GM12878 (cell line): ENCODE data around the gene RNPEP. TPM values are rescaled to one million over a fixed set of nuclear protein-coding genes. Genes with fewer than 3 reads are reported as not detected.

Experiments
- BACH1 ChIP-seq: fragments of 450-650 bp; IDR thresholded peaks from 2 replicates; pipeline ENCODE4 v1.6.1; 2017; ENCODE audit warnings: mild to moderate bottlenecking, borderline replicate concordance
- CHD1 ChIP-seq: IDR thresholded peaks from 2 replicates; pipeline ENCODE4 v1.6.1; 2012; ENCODE audit warnings: low read depth, low read length, improper control_type of control experiment
- CHD2 ChIP-seq: IDR thresholded peaks from 2 replicates; pipeline ENCODE4 v1.6.1; 2011; ENCODE audit warnings: low read depth, low read length, improper control_type of control experiment, borderline replicate concordance
- CTCF ChIP-seq, 3 experiments: IDR thresholded peaks in 2 of 3; conservative IDR thresholded peaks in 1 of 3; 2 replicates each; pipeline ENCODE4 v1.5.1; 2011; ENCODE audit warnings: low read depth in 3 of 3, low read length in 3 of 3, mild to moderate bottlenecking in 3 of 3, control low read depth in 2 of 3, moderate library complexity in 2 of 3, inconsistent platforms in 1 of 3, mixed read lengths in 1 of 3; ENCODE audit not compliant: control insufficient read depth in 2 of 3, insufficient read depth in 1 of 3; ENCODE audit errors: extremely low read depth in 1 of 3
- DPF2 ChIP-seq: fragments of 450-650 bp; IDR thresholded peaks from 2 replicates; pipeline ENCODE4 v1.6.1; 2017; ENCODE audit warnings: mild to moderate bottlenecking
- FOXK2 ChIP-seq: fragments of 450-650 bp; IDR thresholded peaks from 2 replicates; pipeline ENCODE4 v1.6.1; 2017; ENCODE audit warnings: mild to moderate bottlenecking, moderate library complexity
- GABPA ChIP-seq: IDR thresholded peaks from 2 replicates; pipeline ENCODE4 v1.6.1; 2014; ENCODE audit warnings: antibody characterized with exemption, low read depth, mild to moderate bottlenecking, inconsistent platforms
- GATAD2B ChIP-seq: fragments of 450-650 bp; conservative IDR thresholded peaks from 2 replicates; pipeline ENCODE4 v1.6.1; 2017; ENCODE audit warnings: low read depth, mild to moderate bottlenecking, moderate library complexity
- IKZF1 ChIP-seq: fragments of 450-650 bp; conservative IDR thresholded peaks from 2 replicates; pipeline ENCODE4 v1.6.1; 2017; ENCODE audit warnings: antibody characterized with exemption, mild to moderate bottlenecking
- IRF3 ChIP-seq: fragments of 450-650 bp; IDR thresholded peaks from 2 replicates; pipeline ENCODE4 v1.6.1; 2014; ENCODE audit warnings: mild to moderate bottlenecking
- IRF4 ChIP-seq: IDR thresholded peaks from 2 replicates; pipeline ENCODE4 v1.6.1; 2011; ENCODE audit warnings: low read depth, low read length
- IRF5 ChIP-seq: fragments of 450-650 bp; IDR thresholded peaks from 2 replicates; pipeline ENCODE4 v1.6.1; 2017; ENCODE audit warnings: borderline replicate concordance
- LARP7 ChIP-seq: fragments of 450-650 bp; IDR thresholded peaks from 2 replicates; pipeline ENCODE4 v1.6.1; 2017; ENCODE audit warnings: mild to moderate bottlenecking
- MAX ChIP-seq: IDR thresholded peaks from 2 replicates; pipeline ENCODE4 v1.6.1; 2012; ENCODE audit warnings: low read depth, low read length, improper control_type of control experiment
- MEF2A ChIP-seq: IDR thresholded peaks from 2 replicates; pipeline ENCODE4 v1.6.1; 2011; ENCODE audit warnings: low read depth, mild to moderate bottlenecking, low read length, moderate library complexity; ENCODE audit not compliant: insufficient read depth
- MTA3 ChIP-seq: IDR thresholded peaks from 2 replicates; pipeline ENCODE4 v1.6.1; 2012; ENCODE audit warnings: low read length, inconsistent platforms, borderline replicate concordance
- MXI1 ChIP-seq: fragments of 150-350 bp; IDR thresholded peaks from 2 replicates; pipeline ENCODE4 v1.6.1; 2011; ENCODE audit warnings: low read depth, mild to moderate bottlenecking, inconsistent platforms, low read length, improper control_type of control experiment
- NFYB ChIP-seq: IDR thresholded peaks from 2 replicates; pipeline ENCODE4 v1.6.1; 2011; ENCODE audit warnings: low read depth, mild to moderate bottlenecking, low read length, improper control_type of control experiment, moderate library complexity; ENCODE audit not compliant: insufficient read depth
- POU2F2 ChIP-seq: IDR thresholded peaks from 3 replicates; pipeline ENCODE4 v1.6.1; 2011; ENCODE audit warnings: low read depth, mild to moderate bottlenecking, low read length, borderline replicate concordance
- RAD51 ChIP-seq: fragments of 450-650 bp; IDR thresholded peaks from 2 replicates; pipeline ENCODE4 v1.6.1; 2016; ENCODE audit warnings: moderate library complexity, mild to moderate bottlenecking, inconsistent platforms
- RB1 ChIP-seq: fragments of 450-650 bp; formaldehyde crosslinking; IDR thresholded peaks from 2 replicates; pipeline ENCODE4 v1.6.1; 2017; ENCODE audit warnings: mild to moderate bottlenecking, borderline replicate concordance
- RFX5 ChIP-seq: IDR thresholded peaks from 2 replicates; pipeline ENCODE4 v1.6.1; 2011; ENCODE audit warnings: low read depth, low read length, improper control_type of control experiment
- SMAD1 ChIP-seq: fragments of 450-650 bp; IDR thresholded peaks from 2 replicates; pipeline ENCODE4 v1.6.1; 2018; ENCODE audit warnings: mild to moderate bottlenecking, low read depth; ENCODE audit not compliant: partially characterized antibody
- STAT3 ChIP-seq: IDR thresholded peaks from 2 replicates; pipeline ENCODE4 v1.6.1; 2011; ENCODE audit warnings: low read depth, low read length, improper control_type of control experiment
- ZBED1 ChIP-seq: IDR thresholded peaks from 2 replicates; pipeline ENCODE4 v1.6.1; 2016; ENCODE audit warnings: borderline replicate concordance
- ZNF207 ChIP-seq: fragments of 450-650 bp; IDR thresholded peaks from 2 replicates; pipeline ENCODE4 v1.6.1; 2014; ENCODE audit warnings: antibody characterized with exemption, mild to moderate bottlenecking, borderline replicate concordance
- polyA plus RNA-seq, 11 experiments: library from polyadenylated mRNA; depleted of rRNA in 4 of 11; unstranded in 6 of 11; stranded (reverse) in 5 of 11; fragments of >200 nt; fragmentation: Nextera tagmentation in 4 of 11; fragmentation: Illumina TruSeq in 1 of 11; extraction: Ambion mirVana in 4 of 11; extraction: Trizol in 1 of 11; gene quantifications; 1 replicate in 1 of 11; 2 replicates in 10 of 11; pipeline versions ENCODE4 v1.2.1 to v1.2.3, GENCODE V29; 2011 to 2016; ENCODE audit warnings: inconsistent platforms in 2 of 11, missing spikeins in 2 of 11, low read depth in 1 of 11
- total RNA-seq, 4 experiments: library from RNA; depleted of rRNA in 3 of 4; stranded (reverse); fragments of >200 nt in 3 of 4; fragmentation: Illumina TruSeq in 1 of 4; extraction: Trizol in 1 of 4; gene quantifications; 2 replicates each; pipeline versions ENCODE4 v1.2.1 to v1.2.3, GENCODE V29; 2013 to 2021

Gene RNPEP
- total and polyA plus RNA-seq, 10 of the 15 experiments (the other 5 are each of a cell fraction or from before 2014, with no cell fraction given): 18.3 to 68.2 (median 44.6) TPM

GRCh38 chr1:201955009-201955728 is 27.3 kb upstream of the RNPEP start, which contains the start of gene TIMM17A (continued):
- TF ChIP-seq ZNF207: no peak
- TF ChIP-seq CTCF (IDR thresholded peaks at IDR 0.05 in 2 of 3, conservative IDR thresholded peaks at IDR 0.05 in 1 of 3; ENCODE audit: control insufficient read depth in 2 of 3, extremely low read depth in 1 of 3, insufficient read depth in 1 of 3, low read depth in 3 of 3, low read length in 3 of 3): no peak
- TF ChIP-seq CHD1: no peak
- peak; percentile 83 for TF ChIP-seq DPF2
- TF ChIP-seq FOXK2: 0 out of 2 replicates have a peak, but pooled peaks have one; percentile 33
- TF ChIP-seq NFYB: peak; percentile 96
- TF ChIP-seq GABPA: peak; percentile 85
- TF ChIP-seq BACH1: peak; percentile 93
- 0 out of 2 replicates have a peak, but pooled peaks have one; percentile 19 for TF ChIP-seq RB1
- no peak for TF ChIP-seq MEF2A
- 0 out of 2 replicates have a peak, but pooled peaks have one; percentile 45 for TF ChIP-seq STAT3
- peak; percentile 85; the same call in 1 of the 3 replicates for TF ChIP-seq POU2F2
- TF ChIP-seq MXI1: peak; percentile 85; the same call in 1 of the 2 replicates
- peak; percentile 68; the same call in 1 of the 2 replicates for TF ChIP-seq IRF3
- 0 out of 2 replicates have a peak, but pooled peaks have one; percentile 36 for TF ChIP-seq ZBED1
- peak; percentile 96 for TF ChIP-seq GATAD2B
- peak; percentile 60; the same call in 1 of the 2 replicates for TF ChIP-seq IRF5
- peak; percentile 93 for TF ChIP-seq CHD2
- no peak for TF ChIP-seq RAD51
- TF ChIP-seq IRF4: peak; percentile 62; the same call in 1 of the 2 replicates
- TF ChIP-seq SMAD1: peak; percentile 53
- peak; percentile 85; the same call in 1 of the 2 replicates for TF ChIP-seq LARP7
- TF ChIP-seq RFX5: peak; percentile 76
- TF ChIP-seq MTA3: no peak
- peak; percentile 79 for TF ChIP-seq MAX
- TF ChIP-seq IKZF1: peak; percentile 72
